GM21723 (cell line): ENCODE measurements around the gene ZNF543.
A peak's percentile ranks its signal among the peaks of the same experiment; 100 is the strongest.
"Not testable (repeated sequence)": the region's sequence is repeated elsewhere in the genome, so short reads cannot be mapped to it uniquely, and the experiment has no call there.

Experiments used
- ATAC-seq: cut with Tn5 transposase; IDR thresholded peaks from one replicate; pipeline ENCODE4 v1.9.1; 2021; ENCODE audit warnings: mild to moderate bottlenecking, moderate library complexity; ENCODE audit not compliant: unreplicated experiment

The ZNF543 gene

DNA sequence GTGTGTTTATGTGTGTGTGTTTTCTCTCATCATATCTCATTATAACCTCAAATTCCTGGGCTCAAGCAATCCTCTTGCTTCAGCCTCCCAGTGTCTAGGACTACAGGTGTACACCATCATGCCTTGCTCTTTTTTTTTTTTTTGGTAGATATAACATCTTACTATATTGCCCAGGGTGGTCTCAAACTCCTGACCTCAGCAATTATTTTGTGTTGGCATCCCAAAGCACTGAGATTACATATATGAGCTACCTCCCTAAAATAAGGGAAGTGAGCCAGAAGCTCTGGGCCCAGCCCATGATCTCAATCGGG, 448 bp upstream of the ZNF543 start:
- no peak for ATAC-seq

DNA sequence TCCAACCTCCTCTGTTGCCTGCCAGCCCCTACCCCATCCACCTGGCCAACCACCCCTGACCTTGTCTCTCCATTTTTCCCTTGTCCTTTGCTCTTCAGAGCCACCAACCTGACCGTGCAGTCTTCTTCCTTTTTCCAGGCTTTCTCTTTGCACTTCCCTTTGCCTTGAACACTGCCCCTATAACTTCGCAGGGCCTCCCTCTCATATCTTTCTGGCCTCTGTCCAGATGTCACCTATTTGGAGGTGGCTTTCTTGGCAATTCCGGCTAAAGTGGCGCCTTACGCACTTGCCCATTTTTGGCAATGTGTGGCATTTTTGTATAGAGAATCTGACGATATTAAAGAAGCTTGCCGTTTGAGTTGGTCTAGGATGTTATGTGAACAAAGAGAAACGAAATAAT, 844 bp downstream of the ZNF543 start:
- ATAC-seq: no peak

DNA sequence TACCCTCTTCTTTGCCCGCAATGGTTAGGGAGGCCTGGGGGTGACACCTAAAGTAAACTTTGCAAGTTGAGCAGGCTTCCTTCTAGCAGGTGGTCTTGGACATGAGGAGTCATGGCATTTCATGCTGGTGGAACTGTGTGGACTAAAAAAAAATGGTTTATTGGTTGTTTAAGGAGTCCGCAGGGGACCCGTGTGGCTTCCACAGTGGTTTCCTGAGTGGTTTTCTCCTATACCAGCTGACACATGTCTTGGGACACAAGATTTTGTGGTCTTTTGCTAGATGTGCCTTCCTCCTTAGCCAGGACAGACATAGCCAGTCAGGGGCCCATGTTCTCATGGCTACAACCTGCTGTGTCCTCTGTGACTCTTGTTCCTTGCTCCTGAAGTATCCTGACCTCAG, 1.5 kb downstream of the ZNF543 start:
- ATAC-seq: no peak

DNA sequence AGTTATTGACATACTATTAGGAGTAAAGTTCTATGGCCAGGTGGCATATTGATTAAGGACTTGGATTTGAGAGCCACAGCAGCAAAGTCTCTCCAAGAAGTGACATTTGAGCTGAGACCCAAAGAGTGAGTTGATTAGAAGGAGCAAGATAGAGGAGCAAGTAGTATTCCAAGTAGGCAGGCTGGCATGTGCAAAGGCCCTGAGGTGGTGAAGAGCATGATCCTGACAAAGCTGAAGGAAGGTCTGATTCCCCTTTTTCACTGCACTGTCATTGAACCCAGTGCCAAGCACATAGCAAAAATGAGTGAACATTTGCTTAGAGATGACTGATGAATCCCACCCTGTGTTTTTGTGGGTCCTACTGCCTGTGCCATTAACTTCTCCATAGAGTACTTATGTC, 4.7 kb downstream of the ZNF543 start:
- ATAC-seq: no peak

DNA sequence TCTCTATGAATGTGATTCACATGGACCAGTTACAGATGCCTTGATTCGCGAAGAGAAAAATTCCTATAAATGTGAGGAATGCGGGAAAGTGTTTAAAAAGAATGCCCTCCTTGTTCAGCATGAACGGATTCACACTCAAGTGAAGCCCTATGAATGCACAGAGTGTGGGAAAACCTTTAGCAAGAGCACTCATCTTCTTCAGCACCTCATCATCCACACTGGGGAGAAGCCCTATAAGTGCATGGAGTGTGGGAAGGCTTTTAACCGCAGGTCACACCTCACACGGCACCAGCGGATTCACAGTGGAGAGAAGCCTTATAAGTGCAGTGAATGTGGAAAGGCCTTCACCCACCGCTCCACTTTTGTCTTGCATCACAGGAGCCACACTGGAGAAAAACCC, 7.7 kb downstream of the ZNF543 start:
- ATAC-seq: no peak

DNA sequence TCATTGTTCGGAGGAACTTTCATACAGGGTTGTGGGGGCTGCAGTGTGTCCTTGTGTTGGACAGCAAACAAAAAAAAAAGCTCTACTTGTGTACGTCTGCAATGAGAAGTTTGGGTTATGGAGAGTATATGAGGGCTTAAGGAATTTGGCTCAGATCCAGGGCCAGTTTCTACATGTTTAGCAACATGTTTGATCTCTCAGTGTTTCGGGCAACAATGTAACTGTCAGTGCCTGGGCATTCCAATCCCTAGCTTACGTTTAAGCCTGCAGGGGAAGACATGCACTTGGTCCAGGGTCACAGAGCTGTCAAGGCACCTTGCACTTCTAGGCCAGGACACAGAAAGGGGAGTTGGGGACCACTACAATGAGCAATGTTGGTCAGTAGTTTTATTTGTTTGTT, 13.9 kb downstream of the ZNF543 start:
- ATAC-seq: no peak

DNA sequence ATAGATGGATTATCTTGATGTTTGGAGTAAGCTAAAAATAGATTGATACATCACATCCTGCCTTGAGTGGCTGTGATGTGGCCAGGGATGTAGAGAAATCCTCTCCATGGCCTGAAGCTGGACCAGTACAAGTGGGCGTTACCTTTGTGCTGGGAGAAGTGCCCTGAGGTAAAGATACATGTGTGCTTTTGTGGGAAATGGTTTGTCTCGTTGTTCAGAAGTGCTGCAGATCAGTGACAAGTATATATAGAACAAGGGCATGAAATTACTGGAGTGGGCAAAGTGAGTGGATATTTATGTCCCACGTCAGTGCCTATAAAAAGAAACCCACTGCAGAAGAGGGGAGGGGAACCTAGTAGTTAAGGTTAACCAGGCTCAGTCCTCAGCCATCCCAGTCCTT, 18.6 kb downstream of the ZNF543 start:
- no peak for ATAC-seq

DNA sequence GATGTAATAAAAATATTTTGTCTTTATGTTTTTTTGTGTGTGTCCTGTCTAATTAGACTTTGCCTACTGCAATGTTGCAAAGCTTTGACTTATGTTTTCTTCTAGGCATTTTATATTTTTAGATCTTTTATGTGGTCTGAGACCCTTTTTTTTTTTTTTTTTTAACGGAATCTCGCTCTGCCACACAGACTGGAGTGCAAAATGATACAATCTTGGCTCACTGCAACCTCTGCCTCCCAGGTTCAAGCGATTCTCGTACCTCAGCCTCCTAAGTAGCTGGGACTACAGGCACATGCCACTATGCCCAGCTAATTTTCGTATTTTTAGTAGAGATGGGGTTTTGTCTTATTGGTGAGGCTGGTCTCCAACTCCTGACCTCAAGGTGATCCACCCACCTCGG, 22.3 kb downstream of the ZNF543 start:
- no peak for ATAC-seq

DNA sequence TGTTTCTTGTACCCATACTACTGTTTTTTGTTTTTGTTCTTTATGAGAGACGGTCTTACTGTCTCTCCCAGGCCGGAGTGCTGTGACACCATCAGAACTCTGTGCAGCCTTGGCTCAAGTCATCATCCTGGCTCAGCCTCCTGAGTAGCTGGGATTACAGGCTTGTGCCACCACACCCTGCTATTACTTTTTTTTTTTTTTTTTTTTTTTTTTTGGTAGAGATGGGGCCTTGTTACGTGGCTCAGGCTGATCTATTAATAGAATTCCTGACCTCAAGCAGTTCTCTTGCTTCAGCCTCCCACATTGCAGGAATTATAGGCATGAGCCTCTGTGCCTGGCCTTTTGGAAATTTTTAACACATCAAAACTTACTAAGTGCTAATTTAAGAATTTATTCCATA, 27.9 kb downstream of the ZNF543 start:
- no peak for ATAC-seq

DNA sequence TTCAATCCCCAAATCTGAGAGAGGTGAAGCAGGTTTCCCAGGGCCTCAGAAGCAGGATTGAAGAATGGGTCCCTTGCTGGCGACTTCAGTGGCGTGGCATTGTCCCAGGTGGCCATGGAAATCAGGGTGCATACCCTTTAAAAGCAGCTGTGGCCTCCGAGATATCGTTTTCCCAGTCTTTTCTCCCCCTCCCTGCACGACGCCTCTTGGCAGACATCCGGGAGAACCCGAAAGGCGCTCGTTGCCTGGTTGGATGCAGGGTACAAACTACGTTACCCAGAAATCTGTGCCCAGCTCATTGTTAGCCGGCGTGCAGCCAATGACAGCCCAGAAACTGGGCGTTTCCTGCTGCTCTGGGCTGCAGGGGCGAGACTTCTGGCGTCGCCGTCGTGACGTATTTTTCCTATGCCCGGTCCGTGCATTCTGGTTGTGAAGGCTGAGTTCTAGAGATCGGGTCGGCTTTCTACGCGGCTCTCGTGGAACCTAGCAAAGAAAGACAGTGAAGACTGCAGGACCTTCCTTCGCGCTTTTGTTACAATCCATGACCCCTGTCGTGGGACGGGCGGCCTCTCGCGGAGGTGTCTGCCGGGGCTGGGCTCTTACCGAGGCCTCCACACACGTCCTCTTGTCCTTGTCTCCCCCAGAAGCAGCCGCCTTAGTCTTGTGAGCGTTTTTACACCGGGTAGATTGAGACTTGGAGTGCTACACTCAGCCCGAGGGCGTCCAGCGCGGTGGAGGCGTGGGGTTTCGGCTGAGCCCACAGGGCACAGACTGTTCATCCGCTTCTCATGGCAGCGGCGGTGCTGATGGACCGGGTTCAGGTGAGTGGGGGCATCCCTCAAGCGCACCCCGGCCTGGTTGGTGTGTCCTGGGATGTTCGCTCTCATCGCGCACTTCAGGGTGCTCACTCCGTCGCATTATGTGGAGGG, 30.9 kb downstream of the ZNF543 start, which contains the start of gene ZNF304:
Gene ZNF304 (plus strand): TSS at position 395 of the 929 bp plus-strand sequence. CDS start 394 bp downstream, at position 789.
- ATAC-seq: peak; percentile 95

DNA sequence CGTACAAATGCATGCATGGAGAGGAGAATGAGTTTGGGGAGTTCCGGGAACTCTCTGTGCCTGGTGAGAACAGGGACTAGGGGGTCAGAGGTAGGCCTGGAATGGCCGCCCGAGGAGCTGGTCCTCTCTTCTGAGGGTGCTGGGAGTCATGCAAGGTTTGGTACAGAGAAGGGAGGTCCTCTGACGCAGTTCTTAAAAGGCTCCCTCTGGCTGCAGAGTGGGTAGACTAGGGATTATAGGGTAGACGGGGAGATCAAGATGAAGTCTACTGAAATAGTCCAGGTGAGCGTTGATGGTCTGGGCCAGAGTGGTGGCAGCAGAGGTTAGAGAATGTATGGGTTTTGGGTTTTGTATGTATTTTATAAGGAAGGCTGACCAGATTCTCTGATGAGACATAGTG, 31.6 kb downstream of the ZNF543 start:
- peak; percentile 11 for ATAC-seq

DNA sequence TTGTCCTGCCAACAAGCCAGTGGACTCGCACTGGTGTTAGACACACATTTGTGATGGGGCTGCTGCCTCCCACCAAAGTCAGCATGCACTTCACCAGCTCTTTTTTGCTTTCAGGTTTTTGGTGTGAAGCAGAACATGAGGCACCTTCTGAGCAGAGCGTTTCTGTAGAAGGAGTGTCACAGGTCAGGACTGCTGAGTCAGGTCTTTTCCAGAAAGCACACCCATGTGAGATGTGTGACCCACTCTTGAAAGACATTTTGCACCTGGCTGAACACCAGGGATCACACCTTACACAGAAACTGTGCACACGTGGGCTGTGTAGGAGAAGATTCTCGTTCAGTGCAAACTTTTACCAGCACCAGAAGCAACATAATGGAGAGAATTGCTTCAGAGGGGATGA, 35.6 kb downstream of the ZNF543 start:
- ATAC-seq: no peak

DNA sequence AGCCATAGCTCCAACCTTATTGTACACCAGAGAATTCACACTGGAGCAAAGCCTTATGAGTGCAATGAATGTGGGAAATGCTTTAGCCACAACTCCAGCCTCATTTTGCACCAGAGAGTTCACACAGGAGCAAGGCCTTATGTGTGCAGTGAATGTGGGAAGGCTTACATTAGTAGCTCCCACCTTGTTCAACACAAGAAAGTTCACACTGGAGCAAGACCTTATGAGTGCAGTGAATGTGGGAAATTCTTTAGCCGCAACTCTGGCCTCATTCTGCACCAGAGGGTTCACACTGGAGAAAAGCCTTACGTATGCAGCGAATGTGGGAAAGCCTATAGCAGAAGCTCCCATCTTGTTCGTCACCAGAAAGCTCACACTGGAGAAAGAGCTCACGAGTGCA, 37.1 kb downstream of the ZNF543 start:
- ATAC-seq: no peak

DNA sequence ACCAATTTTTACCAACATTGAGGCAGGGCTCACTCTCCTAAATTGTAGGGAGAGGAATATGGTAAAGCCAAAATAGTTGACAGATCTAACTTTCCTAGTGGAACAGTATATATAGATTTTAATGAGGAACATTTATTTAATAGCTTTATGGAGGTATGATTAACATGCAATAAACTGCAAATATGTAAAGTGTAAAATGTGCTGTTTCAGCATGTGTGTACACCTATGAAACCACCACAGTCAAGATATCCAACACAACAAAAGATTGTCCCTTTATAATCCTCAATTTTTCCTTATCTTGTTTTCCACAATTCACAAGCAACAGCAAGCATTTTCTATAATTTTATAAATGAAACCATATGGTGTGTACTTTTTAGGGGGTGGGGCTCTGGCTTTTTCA, 39.0 kb downstream of the ZNF543 start:
- ATAC-seq: no peak

DNA sequence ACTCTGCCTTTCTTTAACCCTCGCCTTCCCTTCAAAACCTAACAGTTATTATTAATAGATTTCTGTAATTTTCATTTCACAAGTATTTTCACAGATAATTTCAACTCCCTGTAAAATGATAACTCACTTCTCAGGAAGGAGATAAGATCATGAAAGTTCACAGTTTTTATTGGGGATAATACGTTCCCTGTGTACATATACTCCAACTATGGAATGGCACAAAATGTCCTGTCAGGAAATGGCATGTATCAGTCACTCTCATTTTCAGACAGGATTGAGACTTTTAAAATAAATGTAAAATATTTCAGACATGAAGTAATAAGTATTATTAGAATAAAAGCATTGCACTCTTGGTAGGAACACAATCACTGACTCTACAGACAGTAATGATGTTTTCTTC, 42.1 kb downstream of the ZNF543 start:
- no peak for ATAC-seq

DNA sequence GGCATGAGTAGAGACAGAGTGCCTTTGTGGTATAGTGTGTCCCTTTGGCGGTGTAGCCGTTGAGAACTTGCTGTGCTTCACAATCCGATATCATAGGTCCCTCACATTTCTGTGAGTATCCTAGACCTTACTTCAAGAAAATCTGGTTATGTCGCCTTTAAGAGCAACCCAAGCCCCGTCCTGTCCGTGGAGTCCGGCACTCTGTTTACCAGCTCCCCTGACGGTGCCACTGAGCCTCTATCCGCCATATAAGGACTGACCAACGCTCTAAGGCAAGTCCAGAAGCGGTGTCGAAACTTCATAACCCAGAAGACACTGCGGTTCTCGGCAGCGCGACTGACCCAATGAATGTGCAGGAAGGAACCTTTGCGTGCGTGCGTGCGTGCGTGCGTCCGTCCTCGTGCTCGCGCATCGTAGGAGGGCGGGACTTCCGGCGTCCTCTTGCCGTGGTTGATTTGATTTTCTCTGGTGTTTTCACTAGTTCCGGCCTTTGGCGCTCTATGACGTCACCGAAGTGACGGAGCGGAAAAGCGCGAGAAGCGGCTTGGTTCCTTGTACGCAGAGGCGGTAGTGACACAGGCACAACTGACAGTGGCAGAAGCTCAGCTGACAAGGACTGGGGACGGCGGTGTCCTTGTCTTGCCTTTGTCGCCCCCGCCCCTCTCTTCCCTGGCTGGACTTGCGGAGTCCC, 42.9 kb downstream of the ZNF543 start, which contains the start of the genes TRAPPC2B and ZNF547:
Gene TRAPPC2B (plus strand): TSS at position 555 of the 691 bp plus-strand sequence. CDS start 1,283 bp downstream, outside the sequence.
Gene ZNF547 (plus strand): TSS at position 555 of the 691 bp plus-strand sequence. CDS start 5,005 bp downstream, outside the sequence.
- ATAC-seq: peak; percentile 95

DNA sequence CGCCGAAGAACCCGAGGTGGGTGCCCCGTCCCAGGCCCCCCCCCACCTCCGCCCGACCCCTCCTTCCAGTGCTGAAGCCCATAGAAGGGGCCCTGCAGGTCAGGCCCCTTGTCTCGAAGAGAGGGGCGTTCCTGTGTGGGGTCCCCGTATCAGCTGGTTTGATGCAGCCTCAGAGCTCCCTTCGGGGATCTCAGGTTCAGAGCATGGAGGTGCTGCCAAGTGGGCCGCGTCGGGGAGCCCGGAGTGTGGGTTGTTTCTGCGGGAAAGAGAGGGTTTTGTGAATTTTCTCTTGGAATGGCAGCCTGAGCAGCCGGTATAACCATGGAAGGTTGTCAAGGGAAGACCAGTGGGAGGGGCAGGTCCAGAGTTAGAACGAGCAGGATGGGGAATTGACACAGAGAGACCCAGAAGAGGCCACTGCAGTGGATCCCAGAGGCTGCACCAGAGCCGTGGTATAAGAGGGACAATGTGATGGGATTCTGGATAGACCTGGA, 43.5 kb downstream of the ZNF543 start:
- peak; percentile 12 for ATAC-seq

DNA sequence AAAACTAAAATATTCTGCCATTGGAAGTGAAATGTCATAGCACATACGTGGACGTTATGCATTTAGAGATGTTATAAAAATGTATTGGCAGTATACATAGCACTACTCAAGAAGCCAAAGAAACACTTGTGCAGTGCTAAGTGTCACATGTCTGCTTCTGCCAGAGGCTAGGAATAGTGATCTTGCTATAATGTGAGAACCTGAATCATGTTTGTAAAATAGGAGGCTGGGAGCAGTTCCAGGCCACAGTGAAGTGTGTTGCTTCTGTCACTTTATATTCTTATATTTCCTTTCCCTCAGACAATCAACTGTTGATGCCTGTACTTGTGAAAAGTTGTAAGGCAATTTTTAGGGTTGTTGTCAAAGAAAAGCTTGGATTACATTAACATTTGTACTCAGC, 46.5 kb downstream of the ZNF543 start:
- ATAC-seq: no peak

DNA sequence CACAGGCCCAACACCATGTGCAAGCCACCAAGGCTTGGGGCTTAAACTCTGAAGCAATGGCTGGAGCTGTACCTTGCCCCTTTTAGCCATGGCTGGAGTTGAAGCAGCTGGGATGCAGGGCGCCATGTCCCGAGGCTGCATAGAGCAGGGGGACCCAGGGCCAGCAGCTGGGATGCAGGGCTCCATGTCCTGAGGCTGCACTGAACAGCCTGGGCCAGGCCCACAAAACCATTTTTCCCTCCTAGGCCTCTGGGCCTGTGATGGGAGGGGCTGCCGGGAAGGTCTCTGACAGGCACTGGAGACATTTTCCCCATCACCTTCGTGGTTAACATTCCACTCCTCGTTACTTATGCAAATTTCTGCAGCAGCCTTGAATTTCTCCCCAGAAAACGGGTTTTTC, 53.9 kb downstream of the ZNF543 start:
- ATAC-seq: no peak

DNA sequence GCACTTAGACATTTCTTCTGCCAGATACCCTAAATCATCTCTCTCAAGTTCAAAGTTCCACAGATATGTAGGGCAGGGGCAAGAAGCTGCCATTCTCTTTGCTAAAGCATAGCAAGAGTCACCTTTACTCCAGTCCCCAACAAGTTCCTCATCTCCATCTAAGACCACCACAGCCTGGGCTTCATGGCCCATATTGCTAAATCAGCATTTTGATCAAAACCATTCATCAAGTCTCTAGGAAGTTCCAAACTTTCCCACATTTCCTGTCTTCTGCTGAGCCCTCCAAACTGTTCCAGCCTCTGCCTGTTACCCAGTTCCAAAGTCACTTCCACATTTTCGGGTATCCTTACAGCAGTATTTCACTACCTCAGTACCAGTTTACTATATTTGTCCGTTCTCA, 54.4 kb downstream of the ZNF543 start:
- ATAC-seq: not testable (repeated sequence)

DNA sequence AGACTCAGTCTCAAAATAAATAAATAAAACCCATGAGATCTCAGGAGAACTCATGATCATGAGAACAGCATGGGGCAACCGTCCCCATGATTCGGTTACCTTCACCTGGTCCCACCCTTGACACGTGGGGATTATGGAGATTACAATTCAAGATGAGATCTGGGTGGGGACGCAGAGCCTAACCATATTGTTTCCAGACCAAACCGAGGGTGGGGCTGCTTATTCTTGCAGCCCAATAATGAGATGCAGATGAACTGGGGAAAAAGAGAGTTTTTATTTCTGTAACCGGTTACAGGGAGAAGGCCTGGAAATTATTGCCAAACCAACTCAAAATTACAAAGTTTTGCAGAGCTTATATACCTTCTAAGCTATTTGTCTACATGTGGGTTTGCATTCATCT, 55.9 kb downstream of the ZNF543 start:
- ATAC-seq: no peak
